HS-5 (cell line): ENCODE results near the gene STMN1.

ENCODE experiments used
- DNase-seq: peaks from one replicate; pipeline ENCODE4 v3.0.0-alpha.2; 2012; ENCODE audit warnings: low read depth

STMN1 gene

GRCh38 chr1:25918615-25919014, 12.4 kb upstream of the STMN1 start:
- DNase-seq = no peak

GRCh38 chr1:25917996-25918395, 11.8 kb upstream of the STMN1 start:
- no peak for DNase-seq

GRCh38 chr1:25916460-25916859, 10.2 kb upstream of the STMN1 start:
- DNase-seq = no peak

- no peak for DNase-seq
Observed at GRCh38 chr1:25914074-25914995, 8.1 kb upstream of the STMN1 start.

- DNase-seq = no peak
Observed at GRCh38 chr1:25913206-25913605, 7.0 kb upstream of the STMN1 start.

- peak; percentile 83 for DNase-seq
Observed at GRCh38 chr1:25912076-25912831, 6.0 kb upstream of the STMN1 start.

GRCh38 chr1:25911162-25911561, 4.9 kb upstream of the STMN1 start:
- DNase-seq = no peak

- no peak for DNase-seq
Observed at GRCh38 chr1:25909040-25909439, 2.8 kb upstream of the STMN1 start.

GRCh38 chr1:25908161-25908560, 1.9 kb upstream of the STMN1 start:
- no peak for DNase-seq

- no peak for DNase-seq
Observed at GRCh38 chr1:25907601-25908000, 1.4 kb upstream of the STMN1 start.

GRCh38 chr1:25906644-25907300, 553 bp upstream of the STMN1 start:
- no peak for DNase-seq

- peak; percentile 69 for DNase-seq
Observed at GRCh38 chr1:25904943-25905679, 1.1 kb downstream of the STMN1 start.

GRCh38 chr1:25903986-25904385, 2.2 kb downstream of the STMN1 start:
- no peak for DNase-seq

GRCh38 chr1:25902462-25902861, 3.8 kb downstream of the STMN1 start:
- DNase-seq = no peak

GRCh38 chr1:25900219-25900618, 6.0 kb downstream of the STMN1 start:
- no peak for DNase-seq

GRCh38 chr1:25899792-25900191, 6.4 kb downstream of the STMN1 start:
- DNase-seq = no peak

- DNase-seq = no peak
Observed at GRCh38 chr1:25898223-25899015, 7.8 kb downstream of the STMN1 start.

GRCh38 chr1:25897754-25898153, 8.5 kb downstream of the STMN1 start:
- no peak for DNase-seq

- DNase-seq = no peak
Observed at GRCh38 chr1:25896266-25896665, 10.0 kb downstream of the STMN1 start.

- no peak for DNase-seq
Observed at GRCh38 chr1:25895365-25895990, 10.7 kb downstream of the STMN1 start.

- no peak for DNase-seq
Observed at GRCh38 chr1:25893116-25893515, 13.1 kb downstream of the STMN1 start.
